GM19193 (cell line): ENCODE measurements around the gene FHL1.

Experiments
- POLR2A ChIP-seq: IDR thresholded peaks from 4 replicates; pipeline ENCODE4 v1.6.1; 2011; ENCODE audit not compliant: insufficient read depth, insufficient read length; ENCODE audit errors: extremely low read depth

The FHL1 gene

DNA sequence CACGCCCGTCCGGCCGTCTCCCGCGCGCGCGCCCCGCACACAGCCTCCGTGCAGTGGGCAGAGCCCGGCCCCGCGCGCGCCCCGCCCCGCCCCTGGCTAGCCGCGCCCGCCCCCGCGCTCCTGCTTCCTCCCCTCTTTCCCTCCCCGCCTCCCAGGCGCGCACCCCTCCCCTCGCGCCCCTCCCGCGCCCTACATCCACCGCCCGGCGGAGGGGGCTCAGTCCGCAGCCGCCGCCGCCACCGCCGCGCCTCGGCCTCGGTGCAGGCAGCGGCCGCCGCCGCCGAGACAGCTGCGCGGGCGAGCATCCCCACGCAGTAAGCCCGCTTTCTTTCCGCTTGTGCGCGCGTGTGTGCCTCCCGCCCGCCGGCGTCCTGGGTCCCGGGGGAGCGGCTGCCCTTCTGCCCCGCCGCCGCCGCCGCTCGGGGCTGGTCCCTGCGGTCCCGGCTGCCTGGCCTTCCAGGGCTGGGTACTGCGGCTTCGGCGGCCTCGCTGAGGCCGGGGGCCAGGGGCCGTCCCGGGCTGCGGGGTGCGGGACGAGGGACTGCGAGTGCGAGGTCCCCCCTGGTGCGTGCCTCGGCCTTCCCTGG is at the start of gene FHL1:
FHL1 (plus strand) TSS at position 219 of the 587 bp plus-strand sequence.
- no peak for TF ChIP-seq POLR2A

DNA sequence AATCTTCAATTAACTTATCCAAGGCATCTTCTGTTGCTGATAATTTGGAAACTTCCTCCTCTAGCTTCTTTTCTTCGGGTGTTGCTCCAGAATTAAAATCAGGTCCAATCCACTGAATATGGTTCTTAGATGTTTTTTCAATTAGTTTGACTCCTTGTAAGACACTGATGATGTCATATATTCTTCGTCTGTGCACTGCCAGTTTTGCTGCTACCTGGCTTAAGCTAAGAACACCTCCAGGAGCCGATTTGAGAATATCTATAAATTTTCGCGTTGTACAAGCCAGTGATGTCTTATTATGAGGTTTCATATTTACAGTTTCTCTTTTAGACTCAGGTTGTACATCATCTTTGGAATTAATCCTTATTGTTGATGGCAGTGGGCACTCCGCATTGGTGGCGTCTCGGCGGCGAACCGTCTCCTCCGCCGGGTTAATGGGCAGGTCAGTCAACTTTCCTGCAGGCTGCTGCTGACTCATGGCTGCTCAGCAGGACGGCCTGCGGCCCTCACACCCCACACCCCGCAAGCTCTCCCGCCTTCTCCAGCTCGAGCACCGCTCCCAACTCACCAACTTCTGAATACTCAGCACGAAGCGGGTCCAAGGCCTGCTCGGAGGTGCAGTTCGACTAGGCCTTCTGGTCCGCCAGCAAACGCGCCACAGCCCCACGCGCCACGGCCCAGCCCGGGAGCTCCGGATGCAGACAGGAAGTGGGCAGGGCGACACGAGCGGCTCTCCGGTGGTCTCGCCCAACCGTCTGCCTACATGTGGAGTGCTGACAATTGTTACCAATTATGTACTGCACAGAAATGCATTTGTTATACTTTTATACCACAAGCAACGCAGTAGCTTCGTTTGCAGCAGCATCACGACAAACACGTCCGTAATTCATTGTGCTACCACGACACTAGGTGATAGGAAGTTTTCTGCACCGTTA is 49.2 kb upstream of the FHL1 start:
- TF ChIP-seq POLR2A: no peak

DNA sequence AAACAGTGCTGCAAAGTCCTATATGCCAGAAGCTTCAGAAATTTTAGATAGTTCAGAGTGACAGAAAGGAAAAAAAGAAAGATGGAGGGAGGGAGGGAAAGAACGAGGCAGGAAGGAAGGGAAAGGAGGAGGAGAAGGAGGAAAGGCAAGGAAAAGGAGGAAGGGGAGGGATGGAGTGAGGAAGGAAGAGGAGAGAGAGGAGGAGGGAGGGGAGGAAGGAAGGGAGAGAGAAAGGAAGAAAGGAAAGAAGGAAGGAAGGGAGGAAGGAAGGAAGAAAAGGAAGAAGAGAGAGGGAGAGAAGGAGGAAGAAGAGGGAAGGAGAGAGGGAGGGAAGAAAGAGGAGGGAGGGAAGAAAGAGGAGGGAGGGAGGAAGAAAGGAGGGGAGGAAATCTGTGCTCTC is 42.4 kb upstream of the FHL1 start:
- no peak for TF ChIP-seq POLR2A

DNA sequence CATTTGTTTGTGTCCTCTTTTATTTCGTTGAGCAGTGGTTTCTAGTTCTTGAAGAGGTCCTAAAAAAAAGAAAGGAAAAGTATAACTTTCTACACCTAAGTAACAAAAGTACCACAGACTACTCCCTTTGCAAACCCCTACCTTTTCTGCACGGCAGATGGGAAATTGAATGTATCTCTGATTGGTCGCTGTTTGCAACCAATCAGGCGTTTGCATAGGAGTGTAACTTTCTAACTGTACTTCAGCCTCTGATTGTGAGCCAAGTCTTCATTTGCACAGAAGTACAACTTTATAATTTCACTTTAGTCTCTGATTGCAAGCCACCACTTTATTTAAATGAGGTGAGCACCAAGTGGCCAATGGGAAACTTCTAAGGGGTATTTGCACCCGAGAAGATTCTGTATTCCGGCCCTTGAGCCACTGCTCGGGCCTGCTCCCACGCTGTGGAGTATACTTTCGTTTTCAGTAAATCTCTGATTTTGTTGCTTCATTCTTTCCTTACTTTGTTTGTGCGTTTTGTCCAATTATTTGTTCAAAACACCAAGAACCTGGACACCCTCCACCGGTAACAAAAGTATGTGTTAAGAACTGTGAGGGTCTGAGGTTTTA is 40.3 kb upstream of the FHL1 start:
- TF ChIP-seq POLR2A: no peak

DNA sequence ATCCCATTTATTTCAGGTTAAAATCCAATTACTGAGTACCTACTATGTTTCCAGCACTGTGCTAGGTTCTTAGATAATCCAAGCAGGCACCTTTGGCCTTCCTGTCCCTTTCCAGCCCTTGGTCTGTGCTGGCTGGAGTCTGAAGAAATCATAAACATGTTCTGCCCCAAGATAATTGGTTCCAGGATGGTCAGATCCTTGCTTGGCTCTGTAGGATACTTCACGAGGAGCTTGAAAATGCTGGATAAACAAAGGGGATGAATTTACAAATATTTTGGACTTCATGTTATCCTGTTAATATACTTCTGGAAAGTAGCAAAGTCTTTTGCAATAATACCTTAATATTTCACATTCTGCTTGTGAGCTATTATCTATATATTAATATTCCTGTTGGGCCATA is 35.0 kb upstream of the FHL1 start:
- no peak for TF ChIP-seq POLR2A

DNA sequence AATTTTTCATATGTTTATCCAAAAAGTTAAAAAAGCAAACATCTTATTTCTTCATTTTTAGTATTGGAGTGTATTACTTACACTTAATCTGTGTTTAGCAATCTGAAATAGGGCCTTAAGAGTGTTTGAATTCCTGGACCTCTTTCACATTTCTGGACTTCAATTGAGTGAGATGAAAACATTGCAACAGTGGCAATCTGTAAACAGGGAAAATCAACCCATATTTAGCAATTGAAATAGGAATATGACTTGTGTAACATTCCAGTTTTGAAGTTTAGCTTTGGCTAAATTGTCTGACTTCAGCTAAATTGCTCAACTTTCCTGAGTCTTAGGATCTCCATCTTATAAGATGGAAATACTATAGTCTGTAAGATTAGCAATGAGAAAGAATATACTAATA is 34.6 kb upstream of the FHL1 start:
- TF ChIP-seq POLR2A: no peak

DNA sequence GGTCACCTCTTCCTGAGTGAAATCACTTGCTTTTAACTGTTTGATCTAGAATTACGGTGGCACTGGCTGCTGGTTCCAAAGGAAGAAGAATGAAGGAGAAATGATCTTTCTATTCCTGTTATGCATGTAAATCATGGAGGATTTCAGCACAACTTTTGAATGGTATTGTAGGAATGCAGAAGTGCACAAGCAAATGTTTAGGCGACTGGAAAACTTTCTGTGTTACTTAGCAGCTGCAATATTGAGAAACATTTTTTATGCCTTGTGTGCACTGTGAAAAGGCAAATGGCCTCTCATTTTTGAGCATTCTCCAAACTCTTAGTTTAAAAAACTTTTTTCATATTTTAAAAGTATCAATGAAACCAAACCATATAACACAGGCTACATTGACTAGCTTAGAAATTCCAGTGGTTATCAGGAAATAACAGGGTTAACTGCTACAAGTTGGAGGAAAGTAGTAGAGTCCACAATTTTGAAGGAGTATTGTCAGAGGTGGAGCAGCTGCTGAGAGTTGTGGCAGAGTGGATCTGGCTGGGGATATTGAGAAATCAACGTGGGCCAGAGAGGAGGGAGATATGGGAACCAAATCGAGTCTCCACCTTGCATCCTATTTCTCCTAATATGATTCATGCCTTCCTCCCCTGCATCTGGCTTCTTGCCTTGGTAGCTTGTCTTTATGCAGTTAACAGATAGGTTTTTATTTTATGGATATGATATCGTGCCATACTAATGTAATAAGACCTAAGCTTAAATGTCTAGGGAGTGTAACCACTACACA is 32.0 kb upstream of the FHL1 start:
- no peak for TF ChIP-seq POLR2A

DNA sequence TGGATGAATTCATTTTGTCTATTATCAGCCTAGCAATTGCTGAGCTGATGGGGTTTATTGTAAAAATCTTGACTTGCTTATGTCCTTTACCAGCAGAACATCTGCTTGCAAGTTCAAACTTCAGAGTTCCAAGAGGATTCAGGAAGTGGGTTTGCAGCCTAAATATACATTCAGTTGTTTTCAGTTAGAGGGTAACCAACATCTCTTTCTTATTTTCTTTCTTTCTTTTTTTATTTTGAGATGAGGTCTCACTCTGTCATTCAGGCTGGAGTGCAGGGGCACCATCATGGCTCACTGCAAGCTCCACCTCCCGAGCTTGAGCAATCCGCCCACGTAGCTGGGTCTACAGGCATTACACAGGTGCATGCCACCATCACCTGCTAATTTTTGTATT is 31.4 kb upstream of the FHL1 start:
- no peak for TF ChIP-seq POLR2A

DNA sequence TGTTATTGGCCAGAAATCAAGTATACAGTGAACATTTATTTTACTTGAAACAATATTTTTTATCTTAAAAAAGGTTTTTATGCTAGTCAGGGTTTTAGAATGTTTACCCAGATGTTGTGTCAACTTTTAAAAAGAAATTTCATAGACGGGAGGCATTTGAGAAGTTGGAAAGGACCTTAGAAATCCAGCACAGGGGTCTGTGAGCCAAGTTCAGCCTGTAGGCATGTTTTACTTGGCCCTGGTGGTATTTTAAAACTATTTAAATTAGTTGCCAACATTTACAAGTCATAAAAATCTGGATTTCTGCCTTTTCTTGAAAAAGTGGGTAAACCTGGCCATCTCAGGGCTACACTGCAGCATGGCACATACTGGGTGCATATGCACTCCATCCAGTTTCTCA is 25.5 kb upstream of the FHL1 start:
- no peak for TF ChIP-seq POLR2A

DNA sequence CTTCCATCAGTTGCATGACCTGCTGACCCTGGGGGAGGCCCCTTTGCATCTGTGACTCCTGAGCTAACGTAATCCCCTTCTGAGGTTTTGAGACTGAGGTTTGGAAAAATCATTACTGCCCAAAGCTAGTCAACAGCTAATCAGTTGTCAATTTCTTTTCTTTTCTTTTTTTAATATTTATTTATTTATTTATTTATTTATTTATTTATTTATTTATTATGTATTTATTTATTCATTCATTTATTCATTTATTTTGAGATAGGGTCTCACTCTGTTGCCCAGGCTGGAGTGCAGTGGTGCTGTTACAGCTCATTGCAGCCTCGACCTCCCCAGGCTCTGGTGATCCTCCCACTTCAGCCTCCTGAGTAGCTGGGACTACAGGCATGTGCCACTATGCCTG is 25.1 kb upstream of the FHL1 start:
- TF ChIP-seq POLR2A: no peak

DNA sequence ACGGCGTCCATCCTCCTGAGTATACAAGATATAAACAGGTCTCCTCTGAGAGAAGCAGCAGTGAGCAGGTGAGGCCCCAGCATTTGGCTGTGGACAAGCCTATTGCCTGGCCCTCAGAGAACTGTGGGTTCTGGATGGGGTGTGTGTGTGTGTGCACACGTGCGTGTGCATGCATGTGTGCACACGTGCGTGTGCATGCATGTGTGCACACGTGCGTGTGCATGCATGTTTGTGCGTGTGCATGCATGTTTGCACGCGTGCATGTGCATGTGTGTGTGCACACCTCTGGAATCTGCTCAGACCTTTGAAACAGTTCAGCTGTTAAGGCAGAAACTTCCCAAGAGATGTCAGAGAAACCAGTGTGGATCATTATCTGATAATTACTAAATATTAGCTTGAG is 22.2 kb upstream of the FHL1 start:
- TF ChIP-seq POLR2A: no peak

DNA sequence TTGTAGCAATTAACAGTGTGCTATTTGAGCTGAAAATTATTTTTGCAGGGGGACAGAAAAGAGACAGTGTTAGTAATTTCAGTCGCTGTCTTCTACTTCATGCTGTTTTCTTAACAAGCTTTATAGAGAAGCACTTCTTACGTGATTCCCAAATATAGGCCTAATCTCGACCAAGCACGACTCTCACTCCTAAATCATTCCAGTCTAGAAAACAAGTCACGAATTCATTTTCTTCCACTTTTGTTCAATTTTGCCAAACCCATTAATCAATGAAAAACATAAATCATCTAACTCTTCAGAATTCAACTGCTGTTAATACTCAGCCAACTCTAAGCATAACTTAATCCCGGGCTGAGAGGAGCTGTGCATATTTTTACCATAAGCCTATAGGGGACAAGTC is 21.0 kb upstream of the FHL1 start:
- TF ChIP-seq POLR2A: no peak

DNA sequence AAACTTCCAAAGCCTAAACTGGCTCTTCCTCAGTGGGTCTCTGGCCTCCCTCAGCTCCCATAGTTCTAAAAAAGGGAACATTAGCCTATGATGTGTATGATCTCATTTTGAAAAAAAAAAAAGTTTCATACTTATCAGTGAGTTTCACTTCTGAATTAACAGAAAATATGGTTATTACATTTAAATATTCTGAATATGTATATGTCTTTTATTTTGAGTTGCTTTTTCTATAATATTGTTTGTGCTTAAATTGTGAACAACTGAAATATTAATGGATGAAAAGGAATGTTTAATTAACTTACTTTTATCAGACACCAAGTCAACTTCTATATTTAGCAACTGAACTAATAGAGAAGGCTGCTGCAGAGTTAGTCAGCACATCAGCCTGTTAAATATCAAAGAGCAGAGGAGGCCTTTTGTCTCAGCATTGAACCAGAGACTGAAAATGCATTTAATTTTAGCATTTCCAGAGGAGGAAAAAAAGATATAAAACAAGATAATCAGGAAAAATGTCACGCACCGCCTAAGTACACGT is 20.4 kb upstream of the FHL1 start:
- no peak for TF ChIP-seq POLR2A

DNA sequence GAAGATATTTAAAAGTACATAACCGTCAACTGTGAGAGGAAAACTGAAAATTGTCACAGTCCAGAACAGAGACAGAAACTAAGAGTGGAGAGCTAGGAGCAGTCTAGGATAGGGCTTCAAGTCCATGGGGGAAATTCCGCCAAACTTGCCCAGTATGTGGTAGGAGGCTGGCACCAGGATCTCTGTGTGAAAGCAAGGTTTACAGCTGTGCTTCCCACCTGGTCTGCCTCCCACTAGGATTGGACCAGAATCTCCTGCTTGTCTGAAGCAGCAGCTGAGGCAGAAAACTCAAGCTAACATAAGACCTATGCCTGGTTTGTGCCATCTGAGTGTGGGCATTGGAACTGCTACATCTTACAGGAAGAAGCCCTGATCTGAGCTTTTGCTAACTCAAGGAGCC is 18.6 kb upstream of the FHL1 start:
- TF ChIP-seq POLR2A: no peak

DNA sequence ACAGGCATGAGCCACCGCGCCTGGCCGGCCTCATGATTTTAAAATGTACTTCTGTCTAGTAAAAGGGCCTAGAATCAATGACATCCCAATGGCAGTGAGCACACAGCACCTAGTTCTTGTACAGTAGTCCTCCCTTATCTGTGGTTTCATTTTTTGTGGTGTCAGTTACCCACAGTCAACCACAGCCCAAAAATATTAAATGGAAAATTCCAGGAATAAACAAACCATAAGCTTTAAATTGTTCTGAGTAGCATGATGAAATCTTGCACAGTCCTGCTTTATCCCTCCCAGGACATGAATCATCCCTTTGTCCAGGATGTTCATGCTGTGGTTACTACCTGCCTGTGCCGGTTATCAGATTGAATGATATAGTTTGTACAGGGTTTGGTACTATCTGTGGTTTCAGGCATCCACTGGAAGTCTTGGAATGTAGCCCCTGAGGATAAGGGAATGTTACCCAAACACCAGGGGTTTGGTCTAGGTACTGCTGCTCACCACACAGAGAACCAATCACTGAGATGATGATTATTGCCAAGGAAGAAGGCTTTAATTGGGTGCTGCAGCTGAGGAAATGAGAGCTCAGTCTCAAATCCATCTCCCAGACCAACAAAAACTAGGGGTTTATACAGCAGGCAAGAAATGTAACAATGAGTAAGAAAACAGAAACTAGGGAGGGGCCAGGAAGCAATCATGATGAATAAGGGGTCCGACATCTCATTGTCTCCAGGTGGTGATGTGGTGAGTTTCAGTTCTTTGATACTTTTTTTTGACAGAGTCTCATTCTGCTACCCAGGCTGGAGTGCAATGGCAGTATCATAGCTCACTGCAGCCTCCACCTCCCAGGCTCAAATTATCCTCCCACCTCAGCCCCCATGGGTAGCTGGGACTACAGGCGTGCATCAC is 16.2 kb upstream of the FHL1 start:
- TF ChIP-seq POLR2A: no peak

DNA sequence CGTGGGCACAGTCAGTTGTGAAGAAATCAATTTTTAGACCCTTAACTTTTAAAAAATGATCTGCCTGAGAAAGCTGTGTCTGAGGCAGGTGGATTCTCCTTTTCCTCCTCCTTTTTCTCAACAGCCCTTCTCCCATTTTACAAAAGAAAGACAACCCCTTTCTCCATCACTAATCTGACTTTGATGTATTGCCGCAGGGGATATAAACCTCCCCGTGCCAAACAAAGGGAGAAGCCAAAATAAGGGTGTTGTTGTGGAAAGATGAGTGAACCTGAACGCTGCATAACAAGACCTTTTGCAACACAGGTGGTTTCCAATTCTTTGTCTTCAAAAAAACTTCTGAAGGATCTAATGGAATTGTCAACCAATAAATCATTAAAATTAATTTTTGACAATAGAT is 8.4 kb upstream of the FHL1 start:
- TF ChIP-seq POLR2A: no peak
